Measurements from ENCODE around the gene LYPLA2. TPM values are rescaled to one million over a fixed set of nuclear protein-coding genes. Genes with fewer than 3 reads are reported as not detected.

The LYPLA2 gene
- total and polyA plus RNA-seq, 2 of the 8 experiments (the other 6 are each of a cell fraction or from before 2014, with no cell fraction given) = 138 to 211 TPM

GRCh38 chr1:23809751-23810171 is 18.8 kb downstream of the LYPLA2 start:
- Histone ChIP-seq H2BK20ac (ENCODE audit: low read length) (no peak overlapping the region), H2BK5ac (ENCODE audit: low read depth, low read length) (no peak overlapping the region), H3K4me1 (replicated peaks in 1 of 4; ENCODE audit: control insufficient read depth in 3 of 4, insufficient read depth in 4 of 4, low read length in 3 of 4) (peaks cover 0 to 1% (median 0%) of the 10 kb centered on the region in 4 experiments; a peak in 2 of 7 replicates), H2BK120ac (replicated peaks; ENCODE audit: low read depth, low read length) (no peak overlapping the region), H3K56ac (replicated peaks; ENCODE audit: insufficient read length, low read depth, low read length) (no peak overlapping the region), H3K18ac (ENCODE audit: extremely low read depth, low read length) (no peak overlapping the region), H3K23ac (ENCODE audit: insufficient read length) (no peak overlapping the region), H4K20me1 (replicated peaks in 1 of 2; ENCODE audit: control insufficient read depth in 1 of 2, insufficient read depth in 2 of 2, low read length in 2 of 2) (peaks cover 0 to 2% of the 10 kb centered on the region in 2 experiments), H3K9me3 (ENCODE audit: insufficient read depth in 2 of 2, low read depth in 1 of 2, low read length in 1 of 2) (no peaks in the 10 kb centered on the region), H4K91ac (replicated peaks; ENCODE audit: insufficient read length, low read length) (no peak overlapping the region), H3K79me2 (ENCODE audit: control insufficient read depth in 1 of 2, insufficient read depth in 2 of 2, low read length in 2 of 2) (no peaks in the 10 kb centered on the region), H2BK15ac (ENCODE audit: low read length) (no peak overlapping the region), H3K4me3 (ENCODE audit: extremely low read depth in 1 of 4, insufficient read depth in 2 of 4, low read depth in 3 of 4, low read length in 4 of 4) (no peak overlapping the region), H3K9ac (replicated peaks in 1 of 4; ENCODE audit: extremely low read depth in 1 of 4, low read depth in 3 of 4, low read length in 3 of 4) (no peak overlapping the region), H3K36me3 (ENCODE audit: control insufficient read depth in 2 of 4, insufficient read depth in 4 of 4, low read length in 3 of 4) (peaks cover 0 to 4% (median 1%) of the 10 kb centered on the region in 4 experiments; a peak in 2 of 8 replicates), H4K5ac (ENCODE audit: insufficient read length, low read depth, low read length) (no peak overlapping the region), H3K27ac (ENCODE audit: low read depth, low read length) (no peak overlapping the region), H2AK5ac (ENCODE audit: low read depth, low read length) (no peak overlapping the region), H3K23me2 (ENCODE audit: low read depth, low read length) (no peaks in the 10 kb centered on the region), H4K8ac (ENCODE audit: extremely low read depth, insufficient read depth, low read length) (no peak overlapping the region), H2BK12ac (ENCODE audit: low read depth, low read length) (no peak overlapping the region), H2AFZ (ENCODE audit: low read length) (no peak overlapping the region), H3K79me1 (ENCODE audit: low read depth, low read length) (no peaks in the 10 kb centered on the region), H3K4ac (replicated peaks; ENCODE audit: insufficient read length, low read depth, low read length) (no peak overlapping the region), H3K27me3 (replicated peaks in 1 of 4; ENCODE audit: control insufficient read depth in 3 of 4, extremely low read depth in 1 of 4, insufficient read depth in 3 of 4, low read length in 3 of 4) (no peaks in the 10 kb centered on the region), H3K14ac (ENCODE audit: insufficient read length) (no peak overlapping the region), H3K4me2 (ENCODE audit: insufficient read depth in 1 of 2, low read depth in 2 of 2, low read length in 2 of 2) (no peak overlapping the region)
- ChIA-PET POLR2A (ENCODE audit: partially characterized antibody) (interaction anchor here (0.8 to 1.6 kb wide), 5 partner anchors 9 to 119 kb away, joined by 3 to 4 read pairs (median 4); partner anchors contain the start of genes GALE and RPL11), CTCF (ENCODE audit: partially characterized antibody) (interaction anchor here (0.5 to 6.5 kb wide), 26 partner anchors 9 to 383 kb away, joined by 3 to 99 read pairs (median 6); partner anchors contain the start of genes FUCA1, GALE and HMGCL)
- peak in 1 of 2 experiments; percentile 86 for DNase-seq (ENCODE audit: low read depth in 1 of 2, low spot score in 2 of 2)
- peak; percentile 88 for FAIRE-seq
- 23% methylated on average over 6 of the region's 6 CpGs; no CpG with 5 or more reads in 1 of the 2 experiments for WGBS, 2 experiments (ENCODE audit: extremely low coverage in 1 of 2, insufficient coverage in 1 of 2, insufficient read length in 1 of 2, insufficient replicate concordance in 2 of 2, low coverage in 1 of 2, low lambda C conversion rate in 2 of 2, missing lambda C conversion rate in 1 of 2)
- TF ChIP-seq TAF1 (IDR thresholded peaks at IDR 0.05; ENCODE audit: low read depth, low read length) = no peak
- TF ChIP-seq FOSL1 (IDR thresholded peaks at IDR 0.05; ENCODE audit: insufficient read depth, low read depth, low read length) = no peak
- TF ChIP-seq, protein P1, sequence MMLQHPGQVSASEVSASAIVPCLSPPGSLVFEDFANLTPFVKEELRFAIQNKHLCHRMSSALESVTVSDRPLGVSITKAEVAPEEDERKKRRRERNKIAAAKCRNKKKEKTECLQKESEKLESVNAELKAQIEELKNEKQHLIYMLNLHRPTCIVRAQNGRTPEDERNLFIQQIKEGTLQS (IDR thresholded peaks at IDR 0.05; ENCODE audit: insufficient read depth, low read depth, low read length) = 0 out of 2 replicates have a peak, but pooled peaks have one; percentile 39
- no peak for TF ChIP-seq HDAC6 (IDR thresholded peaks at IDR 0.05; ENCODE audit: low read depth, low read length)
- no peak for TF ChIP-seq SUZ12 (IDR thresholded peaks at IDR 0.05; ENCODE audit: low read length)
- no peak for TF ChIP-seq HDAC2 (IDR thresholded peaks at IDR 0.05; ENCODE audit: borderline replicate concordance in 1 of 2, low read depth in 2 of 2, low read length in 2 of 2)
- TF ChIP-seq SIX5 (IDR thresholded peaks at IDR 0.05; ENCODE audit: low read depth, low read length) = no peak
- TF ChIP-seq CTCF (IDR thresholded peaks at IDR 0.05; ENCODE audit: control extremely low read depth in 1 of 3, insufficient read depth in 1 of 3, low read depth in 1 of 3, low read length in 3 of 3) = peak; percentile 90 to 97 (median 96)
- no peak for TF ChIP-seq CTBP2 (IDR thresholded peaks at IDR 0.05; ENCODE audit: borderline replicate concordance, insufficient read depth, insufficient read length, low read length)

All from H1 (cell line).